NB4 (cell line): Measurements from ENCODE around the gene TXLNG.

ENCODE experiments used
- DNase-seq: peaks from one replicate; pipeline ENCODE4 v3.0.0; 2010; ENCODE audit warnings: low read depth
- H3K4me3 ChIP-seq: one replicate; pipeline ENCODE4 v1.5.1; 2011; ENCODE audit warnings: mild to moderate bottlenecking, low read depth, low read length, moderate library complexity
- CTCF ChIP-seq: IDR thresholded peaks from one replicate; pipeline ENCODE4 v1.5.1; 2012; ENCODE audit warnings: low read depth, low read length
- MAX ChIP-seq: IDR thresholded peaks from 2 replicates; pipeline ENCODE4 v1.6.1; 2011; ENCODE audit warnings: low read depth, low read length
- MYC ChIP-seq: IDR thresholded peaks from 2 replicates; pipeline ENCODE4 v1.6.1; 2011; ENCODE audit warnings: low read depth, low read length
- POLR2A ChIP-seq: IDR thresholded peaks from 2 replicates; pipeline ENCODE4 v1.6.1; 2011; ENCODE audit warnings: mild to moderate bottlenecking; ENCODE audit not compliant: insufficient read length; ENCODE audit errors: extremely low read depth

TXLNG gene

DNA sequence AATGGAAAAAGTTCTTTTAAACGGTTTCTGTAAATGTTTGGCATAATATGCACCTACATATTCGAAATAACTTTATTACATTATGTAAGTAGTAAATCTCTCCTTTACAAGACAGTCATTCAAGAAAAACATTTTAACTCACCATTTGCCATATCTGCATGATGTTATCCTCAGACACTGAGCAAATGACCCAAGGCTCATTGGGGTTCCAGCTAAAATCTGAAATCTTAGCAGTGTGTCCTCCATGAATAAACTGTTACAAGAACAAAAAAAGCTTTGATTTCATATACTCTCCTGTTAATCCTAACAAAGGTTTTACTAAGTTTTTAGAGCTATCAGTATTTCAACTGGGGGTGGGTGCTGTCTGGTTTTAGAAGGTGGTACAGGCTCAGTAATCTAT is 59.4 kb downstream of the TXLNG start:
- no peak for TF ChIP-seq MYC
- no peak for TF ChIP-seq POLR2A
- TF ChIP-seq CTCF: no peak
- no peak overlapping the region for H3K4me3 ChIP-seq
- no peak for DNase-seq

GRCh38 chrX:16848541-16848940 is 62.3 kb downstream of the TXLNG start:
- TF ChIP-seq MAX (no peak), POLR2A (no peak), MYC (no peak), CTCF (no peak)
- DNase-seq: no peak
- no peak overlapping the region for H3K4me3 ChIP-seq

DNA sequence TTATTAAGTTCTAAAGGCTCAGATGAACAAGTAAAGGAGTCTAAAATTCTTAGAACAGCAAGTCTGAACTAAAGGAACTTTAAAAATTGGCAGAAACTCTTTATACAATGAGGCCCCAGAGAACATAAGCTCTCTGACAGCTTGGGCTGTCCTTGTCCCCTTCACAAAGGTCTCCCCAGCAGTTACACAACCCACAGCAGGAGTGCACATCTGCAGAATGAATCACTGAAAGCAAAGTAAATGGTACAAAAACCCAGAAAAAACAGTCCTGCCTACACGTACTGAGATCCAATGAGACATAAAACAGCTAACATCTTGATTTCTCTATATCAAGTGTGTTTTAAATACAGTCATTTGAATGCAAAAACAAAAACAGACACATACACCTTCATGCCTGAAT is 65.2 kb downstream of the TXLNG start:
- TF ChIP-seq MYC: no peak
- no peak for TF ChIP-seq CTCF
- no peak for TF ChIP-seq MAX
- TF ChIP-seq POLR2A: no peak
- H3K4me3 ChIP-seq: no peak overlapping the region
- DNase-seq: no peak

GRCh38 chrX:16851827-16852226 is 65.6 kb downstream of the TXLNG start:
- TF ChIP-seq POLR2A (no peak), CTCF (no peak), MAX (no peak), MYC (no peak)
- no peak overlapping the region for H3K4me3 ChIP-seq
- no peak for DNase-seq

DNA sequence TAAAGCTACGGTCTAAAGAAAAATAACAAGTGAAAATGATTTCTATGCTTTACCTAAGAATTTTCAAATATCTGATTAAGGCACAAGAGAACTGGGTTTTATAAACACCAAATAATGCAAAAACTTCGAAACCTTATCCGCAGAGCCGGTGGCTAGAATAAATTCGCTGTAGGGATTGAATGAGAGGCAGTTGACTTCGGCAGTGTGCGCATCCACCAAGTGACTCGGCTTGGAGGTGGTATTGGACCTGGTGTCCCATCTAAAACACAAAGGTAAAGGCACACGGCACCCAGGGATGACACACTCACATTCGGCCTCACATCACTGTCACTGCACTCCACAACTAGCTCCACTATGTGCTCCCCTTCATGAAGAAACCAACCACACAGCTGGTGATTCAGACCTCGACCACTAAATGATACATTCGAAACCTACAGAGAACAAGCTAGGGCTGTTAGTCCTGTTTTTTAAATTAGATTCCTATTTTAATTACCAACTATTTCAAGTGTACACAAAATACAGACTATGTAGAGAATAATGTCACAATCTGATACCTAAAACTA is 66.4 kb downstream of the TXLNG start:
- TF ChIP-seq MYC (no peak), CTCF (no peak), POLR2A (no peak), MAX (no peak)
- H3K4me3 ChIP-seq: no peak overlapping the region
- DNase-seq: no peak

- DNase-seq: no peak
- TF ChIP-seq CTCF (no peak), MAX (no peak), MYC (no peak), POLR2A (no peak)
- no peak overlapping the region for H3K4me3 ChIP-seq
Observed at GRCh38 chrX:16853537-16853936, 67.3 kb downstream of the TXLNG start.
